Astrocyte (in vitro differentiated cells and primary cell): ENCODE data around the gene UST. TPM values are rescaled to one million over a fixed set of nuclear protein-coding genes. Genes with fewer than 3 reads are reported as not detected.

Experiments used
- DNase-seq: peaks from one replicate; pipeline ENCODE4 v3.0.0-alpha.2; 2010; ENCODE audit warnings: low read depth
- FAIRE-seq: peaks from 2 replicates; lab custom pipeline; 2011; peaks lifted over from hg19 to GRCh38; lab: Jason Lieb, UNC
- H2AFZ ChIP-seq: 2 replicates; pipeline ENCODE4 v1.6.0; 2012; ENCODE audit warnings: low read depth, low read length, inconsistent platforms
- H3K27ac ChIP-seq: 2 replicates; pipeline ENCODE4 v1.5.1; 2011; ENCODE audit warnings: low read depth, low read length, inconsistent platforms
- H3K27me3 ChIP-seq: 2 replicates; pipeline ENCODE4 v1.6.0; 2011; ENCODE audit warnings: low read length, inconsistent platforms; ENCODE audit not compliant: insufficient read depth
- H3K36me3 ChIP-seq: 2 replicates; pipeline ENCODE4 v1.5.1; 2011; ENCODE audit warnings: low read length, inconsistent platforms; ENCODE audit not compliant: insufficient read depth
- H3K4me1 ChIP-seq: 2 replicates; pipeline ENCODE4 v1.5.1; 2011; ENCODE audit warnings: low read length, inconsistent platforms; ENCODE audit not compliant: insufficient read depth
- H3K4me2 ChIP-seq: 2 replicates; pipeline ENCODE4 v1.6.0; 2012; ENCODE audit warnings: low read length, inconsistent platforms
- H3K4me3 ChIP-seq: 2 replicates; pipeline ENCODE4 v1.5.1; 2011; ENCODE audit warnings: low read depth, mild to moderate bottlenecking, low read length, inconsistent platforms; ENCODE audit not compliant: insufficient read depth
- H3K79me2 ChIP-seq: 2 replicates; pipeline ENCODE4 v1.6.0; 2012; ENCODE audit warnings: mild to moderate bottlenecking, low read length, inconsistent platforms; ENCODE audit not compliant: insufficient read depth
- H3K9ac ChIP-seq: 2 replicates; pipeline ENCODE4 v1.6.0; 2012; ENCODE audit warnings: mild to moderate bottlenecking, low read length, inconsistent platforms
- H3K9me3 ChIP-seq: 2 replicates; pipeline ENCODE4 v1.5.1; 2012; ENCODE audit warnings: low read depth, mild to moderate bottlenecking, low read length, inconsistent platforms; ENCODE audit not compliant: insufficient read depth
- H4K20me1 ChIP-seq: 2 replicates; pipeline ENCODE4 v1.6.0; 2012; ENCODE audit warnings: low read length, inconsistent platforms; ENCODE audit not compliant: insufficient read depth
- H3K27ac Mint-ChIP-seq: one replicate; pipeline ENCODE4 v1.8.0; 2021; ENCODE audit warnings: mild to moderate bottlenecking, mixed read lengths; ENCODE audit not compliant: unreplicated experiment
- H3K27me3 Mint-ChIP-seq: one replicate; pipeline ENCODE4 v1.8.0; 2021; ENCODE audit warnings: low read depth, mixed read lengths; ENCODE audit not compliant: unreplicated experiment
- H3K36me3 Mint-ChIP-seq: one replicate; pipeline ENCODE4 v1.8.0; 2021; ENCODE audit warnings: low read depth, mixed read lengths; ENCODE audit not compliant: unreplicated experiment
- H3K4me1 Mint-ChIP-seq: one replicate; pipeline ENCODE4 v1.8.0; 2021; ENCODE audit warnings: low read depth, mixed read lengths; ENCODE audit not compliant: unreplicated experiment
- H3K4me3 Mint-ChIP-seq: one replicate; pipeline ENCODE4 v1.8.0; 2021; ENCODE audit warnings: mild to moderate bottlenecking, moderate library complexity, mixed read lengths; ENCODE audit not compliant: unreplicated experiment
- H3K9me3 Mint-ChIP-seq: one replicate; pipeline ENCODE4 v1.8.0; 2021; ENCODE audit warnings: mild to moderate bottlenecking, mixed read lengths; ENCODE audit not compliant: unreplicated experiment
- EZH2 ChIP-seq: IDR thresholded peaks from 2 replicates; pipeline ENCODE4 v1.6.1; 2012; ENCODE audit warnings: mild to moderate bottlenecking, low read length, inconsistent platforms; ENCODE audit not compliant: insufficient read depth
- total RNA-seq: library from RNA; stranded (reverse); gene quantifications from 2 replicates; pipeline ENCODE4 v1.2.1, GENCODE V29; 2021
- TF ChIP-seq, protein P1 (sequence below): IDR thresholded peaks from 2 replicates; pipeline ENCODE4 v1.5.1; 2011; ENCODE audit warnings: low read depth, mild to moderate bottlenecking, inconsistent platforms, low read length, moderate library complexity; ENCODE audit not compliant: insufficient read depth

UST gene
- total RNA-seq, 1 donor from 2014 or later = 15.3 TPM

DNA sequence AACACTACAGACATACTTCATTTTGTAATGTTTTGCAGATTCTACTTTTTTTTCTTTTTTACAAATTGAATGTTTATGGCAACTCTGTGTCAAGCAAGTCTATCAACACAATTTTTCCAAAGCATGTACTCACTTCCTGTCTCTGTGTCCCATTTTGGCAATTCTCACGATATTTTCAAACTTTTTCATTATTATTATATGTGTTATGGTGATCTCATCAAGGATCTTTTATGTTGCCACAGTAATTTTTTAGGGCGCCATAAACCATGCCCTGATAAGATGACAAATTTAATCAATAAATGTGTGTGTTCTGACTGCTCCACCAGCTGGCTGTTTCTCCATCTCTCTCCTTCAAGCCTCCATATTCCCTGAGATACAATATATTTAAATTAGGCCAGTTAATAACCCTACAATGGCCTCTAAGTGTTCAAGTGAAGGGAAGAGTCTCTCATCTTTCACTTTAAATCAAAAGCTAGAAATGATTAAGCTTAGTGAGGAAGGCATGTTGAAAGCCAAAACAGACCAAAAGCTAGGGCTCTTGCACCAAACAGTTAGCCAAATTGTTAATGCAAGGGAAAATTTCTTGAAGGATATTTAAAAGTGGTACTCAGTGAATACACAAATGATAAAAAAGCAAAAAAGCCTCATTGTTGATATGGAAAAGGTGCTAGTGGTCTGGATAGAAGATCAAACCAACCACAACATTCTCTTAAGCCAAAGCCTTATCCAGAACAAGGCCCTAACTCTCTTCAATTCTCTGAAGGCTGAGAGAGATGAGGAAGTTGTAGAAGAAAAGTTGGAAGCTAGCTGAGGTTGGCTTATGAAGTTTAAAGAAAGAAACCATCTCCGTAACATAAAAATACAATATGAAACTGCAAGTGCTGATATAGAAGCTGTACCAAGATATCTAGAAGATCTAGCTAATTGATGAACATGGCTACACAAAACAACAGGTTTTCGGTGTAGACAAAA, 376.3 kb downstream of the UST start:
- no peaks in the 10 kb centered on the region for H4K20me1 ChIP-seq
- no peak for TF ChIP-seq EZH2
- TF ChIP-seq, protein P1, sequence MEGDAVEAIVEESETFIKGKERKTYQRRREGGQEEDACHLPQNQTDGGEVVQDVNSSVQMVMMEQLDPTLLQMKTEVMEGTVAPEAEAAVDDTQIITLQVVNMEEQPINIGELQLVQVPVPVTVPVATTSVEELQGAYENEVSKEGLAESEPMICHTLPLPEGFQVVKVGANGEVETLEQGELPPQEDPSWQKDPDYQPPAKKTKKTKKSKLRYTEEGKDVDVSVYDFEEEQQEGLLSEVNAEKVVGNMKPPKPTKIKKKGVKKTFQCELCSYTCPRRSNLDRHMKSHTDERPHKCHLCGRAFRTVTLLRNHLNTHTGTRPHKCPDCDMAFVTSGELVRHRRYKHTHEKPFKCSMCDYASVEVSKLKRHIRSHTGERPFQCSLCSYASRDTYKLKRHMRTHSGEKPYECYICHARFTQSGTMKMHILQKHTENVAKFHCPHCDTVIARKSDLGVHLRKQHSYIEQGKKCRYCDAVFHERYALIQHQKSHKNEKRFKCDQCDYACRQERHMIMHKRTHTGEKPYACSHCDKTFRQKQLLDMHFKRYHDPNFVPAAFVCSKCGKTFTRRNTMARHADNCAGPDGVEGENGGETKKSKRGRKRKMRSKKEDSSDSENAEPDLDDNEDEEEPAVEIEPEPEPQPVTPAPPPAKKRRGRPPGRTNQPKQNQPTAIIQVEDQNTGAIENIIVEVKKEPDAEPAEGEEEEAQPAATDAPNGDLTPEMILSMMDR = no peak
- no peaks in the 10 kb centered on the region for H3K36me3 ChIP-seq
- no peak overlapping the region for H3K27ac ChIP-seq
- H3K4me2 ChIP-seq = no peak overlapping the region
- Mint-ChIP-seq H3K4me3 (no peak overlapping the region), H3K9me3 (no peaks in the 10 kb centered on the region), H3K4me1 (no peaks in the 10 kb centered on the region), H3K27me3 (peaks cover 6% of the 10 kb centered on the region), H3K36me3 (no peaks in the 10 kb centered on the region), H3K27ac (no peak overlapping the region)
- no peaks in the 10 kb centered on the region for H3K9me3 ChIP-seq
- no peak for DNase-seq
- H3K4me3 ChIP-seq = no peak overlapping the region
- no peaks in the 10 kb centered on the region for H3K4me1 ChIP-seq
- FAIRE-seq = no peak
- H3K27me3 ChIP-seq = no peaks in the 10 kb centered on the region
- no peak overlapping the region for H3K9ac ChIP-seq
- no peak overlapping the region for H2AFZ ChIP-seq
- no peaks in the 10 kb centered on the region for H3K79me2 ChIP-seq

- Mint-ChIP-seq H3K4me3 (no peak overlapping the region), H3K4me1 (peaks cover 3% of the 10 kb centered on the region), H3K9me3 (no peaks in the 10 kb centered on the region), H3K27ac (no peak overlapping the region), H3K36me3 (no peaks in the 10 kb centered on the region), H3K27me3 (peaks cover 2% of the 10 kb centered on the region)
- no peaks in the 10 kb centered on the region for H3K79me2 ChIP-seq
- H3K27ac ChIP-seq = no peak overlapping the region
- no peak for TF ChIP-seq EZH2
- TF ChIP-seq, protein P1 = no peak
- no peak overlapping the region for H3K4me3 ChIP-seq
- H3K36me3 ChIP-seq = no peaks in the 10 kb centered on the region
- no peaks in the 10 kb centered on the region for H4K20me1 ChIP-seq
- H3K9me3 ChIP-seq = no peaks in the 10 kb centered on the region
- no peaks in the 10 kb centered on the region for H3K4me1 ChIP-seq
- no peak overlapping the region for H3K9ac ChIP-seq
- H3K4me2 ChIP-seq = no peak overlapping the region
- FAIRE-seq (no peak), DNase-seq (no peak)
- no peak overlapping the region for H2AFZ ChIP-seq
- no peaks in the 10 kb centered on the region for H3K27me3 ChIP-seq
Measured at GRCh38 chr6:149125309-149125708, 378.5 kb downstream of the UST start.
